ENCODE data around the gene ARIH2.

ARIH2 gene

GRCh38 chr3:48974076-48974864 is 55.6 kb downstream of the ARIH2 start:
- DNase-seq, result no peak

DNA sequence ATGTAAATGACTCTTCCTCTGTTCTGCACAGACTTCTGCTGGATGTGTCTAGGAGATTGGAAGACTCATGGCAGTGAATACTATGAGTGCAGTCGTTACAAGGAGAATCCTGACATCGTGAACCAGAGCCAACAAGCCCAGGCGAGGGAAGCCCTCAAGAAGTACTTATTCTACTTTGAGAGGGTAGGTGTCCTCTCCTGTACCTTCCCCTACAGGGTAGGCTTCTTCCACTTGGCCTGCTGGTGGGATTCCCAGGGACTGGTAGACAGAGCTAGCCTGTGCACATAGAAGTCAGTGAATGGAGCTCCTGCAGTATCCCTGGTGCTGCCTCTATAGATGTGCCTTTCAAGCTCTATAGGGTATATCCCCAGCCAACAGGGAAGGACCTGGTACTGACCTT is 60.8 kb downstream of the ARIH2 start:
- DNase-seq, result no peak

DNA sequence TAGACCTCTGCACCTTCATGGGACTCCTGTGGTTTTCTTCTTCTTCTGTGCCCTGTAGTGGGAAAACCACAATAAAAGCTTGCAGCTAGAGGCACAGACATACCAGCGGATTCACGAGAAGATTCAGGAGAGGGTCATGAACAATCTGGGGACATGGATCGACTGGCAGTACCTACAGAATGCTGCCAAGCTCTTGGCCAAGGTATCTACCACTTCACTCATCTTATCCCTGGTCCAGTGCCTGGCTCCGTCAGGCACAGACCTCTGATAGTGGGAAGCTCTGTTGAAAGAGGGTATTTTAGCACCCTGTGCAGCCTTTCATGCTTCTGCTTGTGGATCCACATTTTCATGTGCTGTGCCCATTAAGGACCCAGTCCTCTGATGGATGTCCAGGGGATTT is 61.7 kb downstream of the ARIH2 start:
- DNase-seq, result no peak

DNA sequence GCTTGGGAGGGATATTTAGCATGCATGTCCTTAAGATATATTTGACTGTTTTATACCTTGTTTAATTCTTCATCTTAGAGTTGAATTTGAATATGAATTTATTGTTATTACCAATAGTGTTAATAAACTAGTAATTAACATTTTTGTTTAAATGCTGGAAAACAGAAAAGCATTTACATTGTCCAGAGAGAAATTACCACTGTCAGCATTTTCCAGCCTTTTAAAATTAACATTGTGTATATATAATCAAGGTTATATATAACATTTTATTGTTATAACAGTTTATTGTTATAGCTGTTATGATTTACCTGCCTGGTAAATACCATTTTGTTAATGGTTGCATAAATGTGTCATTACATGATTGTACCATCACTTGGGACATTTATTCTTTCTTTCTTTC is 63.4 kb downstream of the ARIH2 start:
- DNase-seq, result no peak

DNA sequence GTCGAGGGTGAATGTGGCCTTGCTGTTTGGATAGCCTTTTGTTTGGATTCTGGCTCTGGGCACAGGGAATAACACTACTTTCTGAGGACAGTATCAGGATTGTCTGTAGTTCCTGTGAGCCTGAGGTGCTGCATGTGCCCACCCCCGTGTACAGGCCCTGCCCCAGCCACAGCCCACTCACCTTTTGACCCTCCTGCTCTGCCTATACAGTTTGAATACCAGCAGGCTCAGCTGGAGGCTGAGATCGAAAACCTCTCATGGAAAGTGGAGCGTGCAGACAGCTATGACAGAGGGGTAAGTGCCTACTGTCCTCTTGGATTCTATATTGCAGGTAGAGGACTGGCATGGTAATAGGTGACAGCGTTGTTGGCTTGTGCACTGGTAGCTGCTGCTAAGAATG is 64.0 kb downstream of the ARIH2 start:
- DNase-seq, result no peak

GRCh38 chr3:48983096-48983495 is 64.5 kb downstream of the ARIH2 start:
- DNase-seq, result no peak

- no peak for DNase-seq
Observed at GRCh38 chr3:48984663-48985062, 66.0 kb downstream of the ARIH2 start.

- DNase-seq, result no peak
Observed at GRCh38 chr3:48985831-48986376, 67.3 kb downstream of the ARIH2 start.

GRCh38 chr3:48989126-48989795 is 70.6 kb downstream of the ARIH2 start:
- DNase-seq, result no peak

DNA sequence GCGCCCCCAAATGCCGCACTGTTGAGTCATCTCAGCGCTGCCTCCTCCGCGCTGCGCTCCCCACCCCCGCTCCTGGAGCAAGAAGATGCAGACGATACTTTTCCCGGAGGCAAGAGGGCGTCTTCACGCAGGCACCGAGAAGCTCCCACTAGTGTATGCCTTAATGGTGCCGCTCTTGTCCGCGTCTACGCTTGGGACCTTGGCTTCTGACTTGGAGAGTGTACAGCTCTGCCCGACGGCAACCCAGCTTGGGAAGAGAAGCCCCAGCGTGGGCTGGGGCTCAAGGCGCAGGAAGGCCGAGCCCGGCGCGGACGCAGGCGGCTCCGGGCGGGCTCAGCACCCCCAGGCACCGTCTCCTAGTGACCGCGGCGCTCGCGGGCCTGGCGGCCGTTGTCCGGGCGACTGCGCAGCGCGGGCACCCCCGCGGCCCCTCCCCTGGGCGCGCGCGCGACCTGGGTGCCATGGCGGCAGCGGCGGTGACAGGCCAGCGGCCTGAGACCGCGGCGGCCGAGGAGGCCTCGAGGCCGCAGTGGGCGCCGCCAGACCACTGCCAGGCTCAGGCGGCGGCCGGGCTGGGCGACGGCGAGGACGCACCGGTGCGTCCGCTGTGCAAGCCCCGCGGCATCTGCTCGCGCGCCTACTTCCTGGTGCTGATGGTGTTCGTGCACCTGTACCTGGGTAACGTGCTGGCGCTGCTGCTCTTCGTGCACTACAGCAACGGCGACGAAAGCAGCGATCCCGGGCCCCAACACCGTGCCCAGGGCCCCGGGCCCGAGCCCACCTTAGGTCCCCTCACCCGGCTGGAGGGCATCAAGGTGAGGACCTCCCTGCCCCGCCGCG is 71.4 kb downstream of the ARIH2 start, which contains the start of gene P4HTM:
TSS of gene P4HTM (plus strand) at position 446 of the 840 bp plus-strand sequence. CDS start at position 462, 16 bp downstream.
- no peak for DNase-seq

DNA sequence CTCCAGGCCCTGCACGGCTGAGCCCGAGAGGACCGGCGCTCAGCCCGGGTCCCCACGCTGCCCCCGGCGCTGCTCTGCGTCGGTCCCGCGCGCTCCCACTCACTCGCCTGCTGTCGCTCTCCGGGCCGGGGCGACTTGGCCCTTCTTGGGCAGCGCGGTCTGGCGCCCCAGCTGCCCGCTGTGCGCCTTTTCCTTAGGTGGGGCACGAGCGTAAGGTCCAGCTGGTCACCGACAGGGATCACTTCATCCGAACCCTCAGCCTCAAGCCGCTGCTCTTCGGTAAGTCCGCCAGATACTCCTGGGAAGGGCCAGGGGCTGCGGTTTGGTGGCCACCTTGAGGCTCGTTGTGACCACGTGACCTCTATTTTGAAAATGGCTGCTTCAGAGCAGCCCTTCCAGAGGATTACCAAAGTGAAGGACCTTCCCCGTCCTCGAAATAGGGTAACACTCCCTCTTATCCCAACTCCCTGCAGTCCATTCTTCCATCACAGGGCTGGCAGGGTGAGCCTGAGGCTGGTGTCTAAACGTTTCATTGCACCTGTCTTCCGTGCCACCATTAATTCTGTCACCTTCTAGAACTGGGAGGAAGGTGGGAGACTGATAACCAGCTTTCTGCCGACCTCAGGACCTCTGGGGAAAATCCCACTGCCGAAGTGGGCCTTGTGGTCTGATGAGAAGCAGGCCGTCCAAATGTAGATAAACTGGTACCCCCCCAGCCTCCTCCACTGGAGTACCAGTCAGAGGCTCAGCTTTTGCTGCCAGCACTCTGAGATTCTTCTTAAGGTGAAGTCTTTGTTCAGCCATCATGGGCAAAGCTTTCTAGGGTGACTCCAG is 72.2 kb downstream of the ARIH2 start:
- DNase-seq, result no peak

DNA sequence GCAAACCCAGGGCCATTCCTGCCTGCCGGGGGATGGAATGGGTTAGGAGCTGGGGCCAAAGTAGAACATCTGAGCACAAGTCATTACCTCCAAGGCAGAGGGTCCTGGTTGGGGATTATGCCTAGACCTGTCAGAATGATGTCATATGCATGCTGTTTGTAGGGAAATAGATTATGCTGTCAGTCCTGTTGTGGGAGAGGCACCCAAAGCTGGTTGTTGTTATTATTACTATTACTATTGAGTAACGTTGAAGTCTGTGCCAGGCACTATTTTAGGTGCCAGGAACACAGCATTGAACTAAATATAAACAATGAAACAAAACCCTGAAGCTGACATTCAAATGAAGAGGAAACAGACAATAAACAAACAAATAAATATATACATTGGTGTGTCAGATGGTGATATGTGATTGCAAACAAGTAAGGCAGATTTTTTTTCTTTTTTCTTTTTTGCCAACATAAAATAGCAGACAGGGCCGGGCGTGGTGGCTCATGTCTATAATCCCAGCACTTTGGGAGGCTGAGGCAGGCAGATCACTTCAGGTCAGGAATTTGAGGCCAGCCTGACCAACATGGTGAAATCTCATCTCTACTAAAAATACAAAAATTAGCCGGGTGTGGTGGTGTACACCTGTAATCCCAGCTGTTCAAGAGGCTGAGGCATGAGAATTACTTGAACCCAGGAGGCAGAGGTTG is 73.4 kb downstream of the ARIH2 start:
- no peak for DNase-seq

GRCh38 chr3:48993834-48994233 is 75.2 kb downstream of the ARIH2 start:
- no peak for DNase-seq

- no peak for DNase-seq
Observed at GRCh38 chr3:48996640-48997039, 78.0 kb downstream of the ARIH2 start.

DNA sequence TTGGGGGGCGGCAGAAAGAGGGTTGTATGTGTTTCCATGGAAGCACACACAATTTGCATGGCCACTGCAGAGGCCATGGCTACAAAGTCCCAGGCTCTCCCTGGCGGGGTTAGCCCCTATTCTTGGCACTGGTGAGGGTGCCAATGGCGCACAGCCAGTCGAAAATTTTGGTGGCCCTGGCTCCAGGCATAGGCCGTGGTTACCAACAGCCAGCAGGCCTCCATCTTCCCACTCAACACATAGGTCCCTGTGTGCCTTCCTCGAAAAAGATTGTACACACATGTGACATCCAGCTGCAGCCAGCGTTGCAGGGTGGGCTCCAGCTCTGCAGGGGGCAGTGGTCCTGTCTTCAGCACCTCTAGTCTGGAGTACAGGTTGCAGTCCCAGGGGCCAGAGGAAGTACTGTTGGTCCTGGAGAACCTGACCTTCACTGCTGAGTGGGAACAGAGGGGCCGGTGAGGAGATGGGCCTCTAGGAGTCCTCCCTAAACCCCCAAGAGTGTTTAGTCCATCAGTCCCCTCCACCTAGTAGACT is 78.5 kb downstream of the ARIH2 start:
- no peak for DNase-seq

DNA sequence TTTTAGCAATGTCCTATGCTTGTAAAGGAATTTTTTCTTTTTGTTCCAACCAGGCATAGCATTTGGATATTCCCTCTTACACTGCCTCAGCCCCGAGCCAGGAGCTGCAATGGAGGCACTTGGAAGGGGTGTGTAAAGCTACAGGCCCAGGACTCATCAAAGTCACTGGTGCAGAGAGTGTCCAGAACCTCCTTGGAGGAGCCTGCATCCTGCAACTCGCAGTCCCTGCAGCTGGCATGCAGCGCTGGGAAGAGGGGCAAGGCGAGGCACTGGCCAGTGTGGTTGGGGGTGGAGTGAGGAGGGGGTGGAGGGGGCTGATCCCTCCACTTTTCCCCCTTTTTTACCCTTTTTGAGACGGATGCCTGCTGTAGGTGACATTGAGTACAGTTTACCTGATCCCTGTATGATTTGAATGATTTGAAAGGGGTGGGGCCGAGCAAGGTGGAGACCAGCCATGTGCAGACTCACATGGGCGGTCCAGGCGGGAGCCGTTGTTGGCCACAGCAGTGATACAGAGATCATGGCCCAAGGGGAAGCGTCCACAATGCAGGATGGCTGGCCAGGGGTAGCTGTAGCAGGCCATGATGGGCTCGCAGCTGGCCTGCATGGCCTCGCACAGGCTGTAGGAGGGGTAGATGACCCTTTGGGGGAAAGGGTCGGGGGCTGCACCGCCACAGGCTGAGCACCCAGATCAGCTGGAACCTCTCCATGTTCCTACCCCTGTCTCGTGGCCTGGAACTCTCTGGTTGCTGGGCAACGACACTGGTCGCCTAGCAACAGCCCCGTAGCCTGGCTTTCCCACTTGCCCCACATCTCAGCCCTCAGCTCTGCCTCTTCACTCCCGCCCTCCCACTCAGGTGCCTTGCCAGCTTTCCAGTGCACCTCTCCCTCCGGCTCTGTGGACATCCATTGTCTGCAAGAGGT is 79.3 kb downstream of the ARIH2 start:
- peak; percentile 60 for DNase-seq

- no peak for DNase-seq
Observed at GRCh38 chr3:48999085-48999858, 80.6 kb downstream of the ARIH2 start.

GRCh38 chr3:49001155-49001554 is 82.5 kb downstream of the ARIH2 start:
- DNase-seq, result no peak
